ENCODE measurements around the gene MAGI1.

MAGI1 gene

GRCh38 chr3:65713016-65713415 is 325.7 kb downstream of the MAGI1 start:
- H3K4me3 ChIP-seq (ENCODE audit: low read length): no peak overlapping the region
- peak; percentile 30 for DNase-seq (ENCODE audit: low read depth)
- TF ChIP-seq CTCF (conservative IDR thresholded peaks at IDR 0.05; ENCODE audit: low read depth, low read length): no peak

- no peak for DNase-seq (ENCODE audit: low read depth)
- H3K4me3 ChIP-seq (ENCODE audit: low read length): no peak overlapping the region
- TF ChIP-seq CTCF (conservative IDR thresholded peaks at IDR 0.05; ENCODE audit: low read depth, low read length): no peak
Measured at GRCh38 chr3:65712140-65712539, 326.6 kb downstream of the MAGI1 start.

- no peak overlapping the region for H3K4me3 ChIP-seq (ENCODE audit: low read length)
- DNase-seq (ENCODE audit: low read depth): no peak
- no peak for TF ChIP-seq CTCF (conservative IDR thresholded peaks at IDR 0.05; ENCODE audit: low read depth, low read length)
Measured at GRCh38 chr3:65706776-65707568, 331.7 kb downstream of the MAGI1 start.

- no peak for TF ChIP-seq CTCF (conservative IDR thresholded peaks at IDR 0.05; ENCODE audit: low read depth, low read length)
- no peak overlapping the region for H3K4me3 ChIP-seq (ENCODE audit: low read length)
- DNase-seq (ENCODE audit: low read depth): no peak
Measured at GRCh38 chr3:65706301-65706700, 332.4 kb downstream of the MAGI1 start.

GRCh38 chr3:65703820-65704219 is 334.9 kb downstream of the MAGI1 start:
- no peak for DNase-seq (ENCODE audit: low read depth)
- no peak overlapping the region for H3K4me3 ChIP-seq (ENCODE audit: low read length)
- no peak for TF ChIP-seq CTCF (conservative IDR thresholded peaks at IDR 0.05; ENCODE audit: low read depth, low read length)

GRCh38 chr3:65703026-65703425 is 335.7 kb downstream of the MAGI1 start:
- TF ChIP-seq CTCF (conservative IDR thresholded peaks at IDR 0.05; ENCODE audit: low read depth, low read length): no peak
- no peak for DNase-seq (ENCODE audit: low read depth)
- no peak overlapping the region for H3K4me3 ChIP-seq (ENCODE audit: low read length)

GRCh38 chr3:65702202-65702601 is 336.5 kb downstream of the MAGI1 start:
- no peak overlapping the region for H3K4me3 ChIP-seq (ENCODE audit: low read length)
- TF ChIP-seq CTCF (conservative IDR thresholded peaks at IDR 0.05; ENCODE audit: low read depth, low read length): no peak
- DNase-seq (ENCODE audit: low read depth): no peak
